Esophagus squamous epithelium (tissue), 5 donors: ENCODE measurements around the gene INSC. TPM values are rescaled to one million over a fixed set of nuclear protein-coding genes. Genes with fewer than 3 reads are reported as not detected.

Source experiments
- DNase-seq: peaks from one replicate; lab custom pipeline; 2025; lab: John Stamatoyannopoulos, UW
- H3K27ac ChIP-seq, 4 donors: fragments of 200-600 bp; sonication (generic); one replicate each; pipeline ENCODE4 v1.5.1; 2016 to 2019; ENCODE audit warnings: mild to moderate bottlenecking in 1 of 4
- H3K27me3 ChIP-seq, 4 donors: fragments of 200-600 bp; sonication (generic); 1 replicate in 3 of 4; 2 replicates in 1 of 4; pipeline versions ENCODE4 v1.5.1 to v1.6.0; 2017 to 2021; ENCODE audit warnings: antibody characterized with exemption in 1 of 4
- H3K36me3 ChIP-seq, 3 donors: fragments of 200-600 bp; sonication (generic); one replicate each; pipeline ENCODE4 v1.5.1; 2016 to 2019
- H3K4me1 ChIP-seq, 3 donors: fragments of 200-600 bp; sonication (generic); one replicate each; pipeline ENCODE4 v1.5.1; 2017 to 2019
- H3K4me3 ChIP-seq, 4 donors: fragments of 200-600 bp; sonication (generic); 1 replicate in 3 of 4; 2 replicates in 1 of 4; pipeline ENCODE4 v1.5.1; 2016 to 2019; ENCODE audit warnings: mild to moderate bottlenecking in 2 of 4, moderate library complexity in 1 of 4
- H3K9me3 ChIP-seq, 3 donors: fragments of 200-600 bp; sonication (generic); one replicate each; pipeline ENCODE4 v1.5.1; 2016 to 2019
- CTCF ChIP-seq, 6 experiments: fragments of 450-650 bp in 4 of 6; fragments of 200-600 bp in 2 of 6; sonication (generic) in 2 of 6; IDR thresholded peaks; one replicate each; pipeline ENCODE4 v1.5.1; 2016 to 2019; ENCODE audit warnings: antibody characterized with exemption in 6 of 6, mild to moderate bottlenecking in 4 of 6, moderate library complexity in 4 of 6
- POLR2A ChIP-seq, 4 donors: fragments of 450-650 bp; IDR thresholded peaks; one replicate each; pipeline ENCODE4 v1.6.1; 2017; ENCODE audit warnings: antibody characterized with exemption in 4 of 4, mild to moderate bottlenecking in 4 of 4, moderate library complexity in 3 of 4
- WGBS, 2 donors: methylation state at CpG; one replicate each; pipeline ENCODE4 v1.1.5; 2018; 5-methylcytosine and 5-hydroxymethylcytosine counted together
- intact Hi-C: fragments of 100-400 bp; cut with DNase I; formaldehyde crosslinking; loops from one replicate; pipeline ENCODE4 v1.15.0; 2022
- total RNA-seq, 4 donors: library from RNA; depleted of rRNA; stranded (reverse); fragments of >200 nt; gene quantifications; one replicate each; pipeline ENCODE4 v1.1.0, GENCODE V29; 2016
- donor health status: DM: yes; HTN: yes; CAD: no.

INSC gene
- total RNA-seq, 4 donors from 2014 or later: 0.30 to 0.38 TPM; not detected in 2

- Histone ChIP-seq H3K9me3 (no peaks in the 10 kb centered on the region), H3K4me3 (no peak overlapping the region), H3K4me1 (no peaks in the 10 kb centered on the region), H3K27me3 (peaks cover 0 to 10% (median 0%) of the 10 kb centered on the region in 4 donors), H3K36me3 (no peaks in the 10 kb centered on the region), H3K27ac (no peak overlapping the region)
- intact Hi-C loops: no loop called here
- WGBS, 2 donors: 23 to 24% methylated on average over 3 of the region's 3 CpGs
- TF ChIP-seq CTCF (IDR thresholded peaks at IDR 0.05) (peak in 1 of 6 experiments; percentile 12), POLR2A (IDR thresholded peaks at IDR 0.05) (no peak)
- DNase-seq: no peak
Observed at GRCh38 chr11:15276621-15277020, 161.9 kb downstream of the INSC start.

GRCh38 chr11:15278128-15278527 lies 163.4 kb downstream of the INSC start:
- DNase-seq: no peak
- intact Hi-C loops: no loop called here
- TF ChIP-seq CTCF (IDR thresholded peaks at IDR 0.05) (no peak), POLR2A (IDR thresholded peaks at IDR 0.05) (no peak)
- no peak overlapping the region for H3K27ac ChIP-seq
- peaks cover 0 to 16% (median 0%) of the 10 kb centered on the region in 4 donors for H3K27me3 ChIP-seq
- no peaks in the 10 kb centered on the region for H3K9me3 ChIP-seq
- H3K4me3 ChIP-seq: no peak overlapping the region
- H3K36me3 ChIP-seq: no peaks in the 10 kb centered on the region
- H3K4me1 ChIP-seq: no peaks in the 10 kb centered on the region
- WGBS, 2 donors: 60 to 68% methylated on average over 5 of the region's 5 CpGs

GRCh38 chr11:15280393-15280792 lies 165.7 kb downstream of the INSC start:
- peaks cover 0 to 9% (median 0%) of the 10 kb centered on the region in 4 donors for H3K27me3 ChIP-seq
- no peak overlapping the region for H3K27ac ChIP-seq
- H3K36me3 ChIP-seq: no peaks in the 10 kb centered on the region
- no peaks in the 10 kb centered on the region for H3K9me3 ChIP-seq
- TF ChIP-seq POLR2A (IDR thresholded peaks at IDR 0.05) (no peak), CTCF (IDR thresholded peaks at IDR 0.05) (no peak)
- no peaks in the 10 kb centered on the region for H3K4me1 ChIP-seq
- intact Hi-C loops: no loop called here
- no peak overlapping the region for H3K4me3 ChIP-seq
- DNase-seq: no peak

GRCh38 chr11:15282754-15283153 lies 168.0 kb downstream of the INSC start:
- Histone ChIP-seq H3K27me3 (peaks cover 0 to 9% (median 0%) of the 10 kb centered on the region in 4 donors), H3K4me1 (no peaks in the 10 kb centered on the region)
- no peak for DNase-seq

GRCh38 chr11:15286465-15286864 lies 171.7 kb downstream of the INSC start:
- no peak overlapping the region for H3K27ac ChIP-seq
- no peak for TF ChIP-seq CTCF (IDR thresholded peaks at IDR 0.05)
- no peak for TF ChIP-seq POLR2A (IDR thresholded peaks at IDR 0.05)
- H3K9me3 ChIP-seq: no peaks in the 10 kb centered on the region
- H3K27me3 ChIP-seq: peaks cover 0 to 18% (median 0%) of the 10 kb centered on the region in 4 donors
- H3K4me3 ChIP-seq: no peak overlapping the region
- no peaks in the 10 kb centered on the region for H3K36me3 ChIP-seq
- WGBS, 2 donors: 49 to 58% methylated on average over 2 of the region's 2 CpGs
- no peaks in the 10 kb centered on the region for H3K4me1 ChIP-seq
- no peak for DNase-seq
- intact Hi-C loops: no loop called here

More at GRCh38 chr11:15282754-15283153, 168.0 kb downstream of the INSC start:
- Histone ChIP-seq H3K27ac (no peak overlapping the region), H3K9me3 (no peaks in the 10 kb centered on the region), H3K4me3 (no peak overlapping the region), H3K36me3 (no peaks in the 10 kb centered on the region)
- TF ChIP-seq POLR2A (IDR thresholded peaks at IDR 0.05) (no peak), CTCF (IDR thresholded peaks at IDR 0.05) (no peak)
- 66 to 75% methylated on average over 2 of the region's 2 CpGs for WGBS, 2 donors
- intact Hi-C loops: no loop called here
